Sigmoid colon (tissue), 7 donors: ENCODE data around the gene THBS2. TPM values are rescaled to one million over a fixed set of nuclear protein-coding genes. Genes with fewer than 3 reads are reported as not detected.

Source experiments
- DNase-seq: peaks from one replicate; pipeline ENCODE4 v3.0.0-alpha.2; 2019
- H3K27ac ChIP-seq, 4 donors: fragments of 200-600 bp; sonication (generic); one replicate each; pipeline ENCODE4 v1.5.1; 2016 to 2019; ENCODE audit warnings: mild to moderate bottlenecking in 1 of 4
- H3K27me3 ChIP-seq, 3 donors: fragments of 200-600 bp; sonication (generic); one replicate each; pipeline ENCODE4 v1.5.1; 2019; ENCODE audit warnings: mild to moderate bottlenecking in 1 of 3
- H3K36me3 ChIP-seq, 4 donors: fragments of 200-600 bp; sonication (generic); one replicate each; pipeline ENCODE4 v1.5.1; 2016 to 2019
- H3K4me1 ChIP-seq, 4 donors: fragments of 200-600 bp; sonication (generic); one replicate each; pipeline ENCODE4 v1.5.1; 2017 to 2019
- H3K4me3 ChIP-seq, 4 donors: fragments of 200-600 bp; sonication (generic); one replicate each; pipeline ENCODE4 v1.5.1; 2017 to 2019; ENCODE audit warnings: mild to moderate bottlenecking in 2 of 4, moderate library complexity in 1 of 4
- H3K9me3 ChIP-seq, 4 donors: fragments of 200-600 bp in 3 of 4; sonication (generic) in 3 of 4; one replicate each; pipeline versions ENCODE4 v1.5.1 to v1.6.1; 2013 to 2019
- CTCF ChIP-seq, 4 experiments: fragments of 450-650 bp in 3 of 4; fragments of 200-600 bp in 1 of 4; IDR thresholded peaks; one replicate each; pipeline ENCODE4 v1.5.1; 2016 to 2019; ENCODE audit warnings: antibody characterized with exemption in 4 of 4, mild to moderate bottlenecking in 3 of 4, moderate library complexity in 2 of 4
- EP300 ChIP-seq, 4 donors: sonication (generic); formaldehyde crosslinking; IDR thresholded peaks; one replicate each; pipeline ENCODE4 v1.6.1; 2017; ENCODE audit warnings: antibody characterized with exemption in 4 of 4
- POLR2A ChIP-seq, 2 donors: fragments of 450-650 bp; IDR thresholded peaks; one replicate each; pipeline ENCODE4 v1.6.1; 2016; ENCODE audit warnings: antibody characterized with exemption in 2 of 2, mild to moderate bottlenecking in 2 of 2, moderate library complexity in 2 of 2
- POLR2AphosphoS5 ChIP-seq, 4 donors: sonication (generic); formaldehyde crosslinking; IDR thresholded peaks; one replicate each; pipeline ENCODE4 v1.6.1; 2017; ENCODE audit warnings: antibody characterized with exemption in 4 of 4
- WGBS, 2 donors: extraction: QIAGEN DNeasy Blood & Tissue Kit; methylation state at CpG; one replicate each; pipeline ENCODE4 v1.1.7; 2013; 5-methylcytosine and 5-hydroxymethylcytosine counted together
- intact Hi-C: fragments of 100-400 bp; cut with DNase I; formaldehyde crosslinking; loops from one replicate; pipeline ENCODE4 v1.15.1; 2023
- polyA plus RNA-seq, 3 donors: library from polyadenylated mRNA; stranded (reverse); fragments of 200-250 nt; gene quantifications; one replicate each; pipeline ENCODE4 v1.2.3, GENCODE V29; 2013
- total RNA-seq, 4 donors: library from RNA; depleted of rRNA; stranded (reverse); fragments of >200 nt; gene quantifications; one replicate each; pipeline ENCODE4 v1.1.0, GENCODE V29; 2016
- donor health status: healthy with polysubstance abuse.
- donor health status: Bipolar disorder and iron deficiency.
- donor health status: healthy.

The THBS2 gene
- total and polyA plus RNA-seq, 7 donors: 1.7 to 59.0 (median 37.6) TPM

DNA sequence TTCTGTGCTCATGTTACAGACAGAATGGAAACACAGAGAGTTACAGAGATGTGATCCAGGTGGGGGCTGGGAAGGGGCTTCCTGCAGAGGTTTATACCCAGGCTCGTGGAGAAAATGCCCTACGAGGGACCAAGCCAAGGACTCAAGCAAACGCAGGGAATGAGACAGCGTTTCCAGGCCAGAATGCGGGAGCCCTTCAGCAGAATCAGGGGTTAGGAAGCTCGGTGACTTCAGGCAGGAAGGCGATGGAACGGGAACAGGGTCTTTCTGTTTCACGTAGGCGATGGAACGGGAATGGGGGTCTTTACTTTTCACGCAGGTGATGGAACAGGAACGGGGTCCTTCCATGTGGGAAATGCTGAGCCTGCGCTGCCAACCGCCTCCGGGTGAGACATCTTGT, 82.6 kb downstream of the THBS2 start:
- DNase-seq: no peak

GRCh38 chr6:169170583-169170955, 83.1 kb downstream of the THBS2 start:
- Histone ChIP-seq H3K27ac (no peak overlapping the region), H3K4me3 (no peak overlapping the region), H3K27me3 (no peaks in the 10 kb centered on the region), H3K4me1 (peaks cover 0 to 10% (median 5%) of the 10 kb centered on the region in 4 donors), H3K9me3 (no peaks in the 10 kb centered on the region), H3K36me3 (no peaks in the 10 kb centered on the region)
- 85 to 95% methylated on average over 11 of the region's 11 CpGs for WGBS, 2 donors
- DNase-seq: no peak
- TF ChIP-seq CTCF (IDR thresholded peaks at IDR 0.05) (no peak), POLR2A (IDR thresholded peaks at IDR 0.05) (no peak), EP300 (IDR thresholded peaks at IDR 0.05) (no peak)
- intact Hi-C loops: no loop called here

More for the DNA sequence above, 82.6 kb downstream of the THBS2 start:
- TF ChIP-seq POLR2A (IDR thresholded peaks at IDR 0.05) (no peak), CTCF (IDR thresholded peaks at IDR 0.05) (no peak), EP300 (IDR thresholded peaks at IDR 0.05) (no peak), POLR2AphosphoS5 (IDR thresholded peaks at IDR 0.05) (no peak)
- Histone ChIP-seq H3K4me1 (peaks cover 0 to 8% (median 3%) of the 10 kb centered on the region in 4 donors), H3K9me3 (no peaks in the 10 kb centered on the region), H3K4me3 (no peak overlapping the region), H3K36me3 (no peaks in the 10 kb centered on the region), H3K27me3 (no peaks in the 10 kb centered on the region), H3K27ac (no peak overlapping the region)
- 87% methylated on average over 16 of the region's 16 CpGs for WGBS, 2 donors
- intact Hi-C loops: no loop called here

GRCh38 chr6:169169941-169170582, 83.6 kb downstream of the THBS2 start:
- no peaks in the 10 kb centered on the region for H3K9me3 ChIP-seq
- TF ChIP-seq POLR2A (IDR thresholded peaks at IDR 0.05): no peak
- TF ChIP-seq EP300 (IDR thresholded peaks at IDR 0.05): no peak
- TF ChIP-seq CTCF (IDR thresholded peaks at IDR 0.05): no peak
- no peak for TF ChIP-seq POLR2AphosphoS5 (IDR thresholded peaks at IDR 0.05)
- H3K4me1 ChIP-seq: peaks cover 0 to 15% (median 9%) of the 10 kb centered on the region in 4 donors
- no peaks in the 10 kb centered on the region for H3K36me3 ChIP-seq
- WGBS, 2 donors: 86 to 90% methylated on average over 16 of the region's 16 CpGs
- H3K4me3 ChIP-seq: no peak overlapping the region
- H3K27ac ChIP-seq: no peak overlapping the region
- intact Hi-C loops: no loop called here
- peak; percentile 33 for DNase-seq
- no peaks in the 10 kb centered on the region for H3K27me3 ChIP-seq

GRCh38 chr6:169169375-169169774, 84.3 kb downstream of the THBS2 start:
- intact Hi-C loops: no loop called here
- WGBS, 2 donors: 42 to 77% methylated on average over 17 of the region's 17 CpGs
- H3K27me3 ChIP-seq: no peaks in the 10 kb centered on the region
- H3K27ac ChIP-seq: no peak overlapping the region
- H3K4me3 ChIP-seq: no peak overlapping the region
- H3K4me1 ChIP-seq: peaks cover 0 to 18% (median 10%) of the 10 kb centered on the region in 4 donors
- peak; percentile 62 for DNase-seq
- no peaks in the 10 kb centered on the region for H3K36me3 ChIP-seq
- no peaks in the 10 kb centered on the region for H3K9me3 ChIP-seq
- no peak for TF ChIP-seq EP300 (IDR thresholded peaks at IDR 0.05)
- TF ChIP-seq POLR2A (IDR thresholded peaks at IDR 0.05): no peak
- no peak for TF ChIP-seq CTCF (IDR thresholded peaks at IDR 0.05)
- no peak for TF ChIP-seq POLR2AphosphoS5 (IDR thresholded peaks at IDR 0.05)

DNA sequence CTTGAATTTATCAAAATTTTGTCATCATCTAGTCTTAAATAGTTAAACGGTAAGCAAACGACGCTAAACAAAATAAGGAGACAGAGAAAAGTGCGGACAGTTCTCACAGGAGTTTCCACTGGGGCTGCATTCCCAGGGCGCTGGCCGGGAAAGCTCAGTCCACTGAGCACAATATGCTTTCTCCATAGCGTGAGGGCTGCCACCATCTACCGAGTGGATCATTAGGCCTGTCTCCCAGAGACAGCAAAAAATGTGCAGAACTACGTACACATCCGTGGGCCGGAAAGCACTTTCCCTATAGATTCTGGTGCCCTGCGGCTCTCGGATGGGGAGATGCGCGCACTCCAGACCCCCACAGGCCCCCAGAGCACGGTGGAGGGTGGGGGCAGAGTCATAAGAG, 84.9 kb downstream of the THBS2 start:
- Histone ChIP-seq H3K36me3 (no peaks in the 10 kb centered on the region), H3K27me3 (no peaks in the 10 kb centered on the region), H3K4me3 (no peak overlapping the region), H3K9me3 (no peaks in the 10 kb centered on the region), H3K4me1 (peaks cover 0 to 18% (median 10%) of the 10 kb centered on the region in 4 donors), H3K27ac (no peak overlapping the region)
- intact Hi-C loops: no loop called here
- DNase-seq: peak; percentile 35
- 87% methylated on average over 16 of the region's 16 CpGs for WGBS, 2 donors
- TF ChIP-seq EP300 (IDR thresholded peaks at IDR 0.05) (no peak), POLR2AphosphoS5 (IDR thresholded peaks at IDR 0.05) (no peak), CTCF (IDR thresholded peaks at IDR 0.05) (no peak), POLR2A (IDR thresholded peaks at IDR 0.05) (no peak)
